Endodermal cell (in vitro differentiated cells): ENCODE data around the gene NPHP4. TPM values are rescaled to one million over a fixed set of nuclear protein-coding genes. Genes with fewer than 3 reads are reported as not detected.

ENCODE experiments used
- DNase-seq: peaks from one replicate; pipeline ENCODE4 v3.0.0-alpha.2; 2017
- H3K27ac ChIP-seq: 2 replicates; pipeline ENCODE4 v1.5.1; 2013; ENCODE audit warnings: mild to moderate bottlenecking, low read depth, low read length, moderate library complexity
- H3K27me3 ChIP-seq: 2 replicates; pipeline ENCODE4 v1.6.1; 2013; ENCODE audit warnings: mild to moderate bottlenecking, low read length, moderate library complexity; ENCODE audit not compliant: insufficient read depth, control insufficient read depth, poor library complexity, severe bottlenecking
- H3K36me3 ChIP-seq: 2 replicates; pipeline ENCODE4 v1.7.0; 2013; ENCODE audit warnings: mild to moderate bottlenecking, low read length, moderate library complexity; ENCODE audit not compliant: control insufficient read depth, insufficient read depth
- H3K4me1 ChIP-seq: one replicate; pipeline ENCODE4 v1.7.0; 2013; ENCODE audit warnings: low read length; ENCODE audit not compliant: control insufficient read depth, insufficient read depth
- H3K4me3 ChIP-seq: 2 replicates; pipeline ENCODE4 v1.5.1; 2013; ENCODE audit warnings: mild to moderate bottlenecking, low read length, moderate library complexity
- H3K9ac ChIP-seq: 2 replicates; pipeline ENCODE4 v1.6.1; 2013; ENCODE audit warnings: mild to moderate bottlenecking, low read length, moderate library complexity; ENCODE audit not compliant: poor library complexity, severe bottlenecking; ENCODE audit errors: extremely low read depth
- H3K9me3 ChIP-seq: 2 replicates; pipeline ENCODE4 v1.6.1; 2013; ENCODE audit warnings: mild to moderate bottlenecking, low read length, moderate library complexity; ENCODE audit not compliant: control insufficient read depth
- H3K27ac Mint-ChIP-seq: 2 replicates; pipeline ENCODE4 v1.8.0; 2020; ENCODE audit warnings: mixed read lengths
- H3K27me3 Mint-ChIP-seq: 2 replicates; pipeline ENCODE4 v1.8.0; 2021; ENCODE audit warnings: mild to moderate bottlenecking, mixed read lengths; ENCODE audit not compliant: insufficient read depth
- H3K36me3 Mint-ChIP-seq: 2 replicates; pipeline ENCODE4 v1.8.0; 2020; ENCODE audit warnings: low read depth, mixed read lengths
- H3K4me1 Mint-ChIP-seq: 2 replicates; pipeline ENCODE4 v1.8.0; 2020; ENCODE audit warnings: mixed read lengths
- H3K4me3 Mint-ChIP-seq: 2 replicates; pipeline ENCODE4 v1.8.0; 2020; ENCODE audit warnings: mild to moderate bottlenecking, moderate library complexity, mixed read lengths
- H3K9me3 Mint-ChIP-seq: 2 replicates; pipeline ENCODE4 v1.8.0; 2020; ENCODE audit warnings: mild to moderate bottlenecking, mixed read lengths
- WGBS, 2 experiments: methylation state at CpG; one replicate each; pipeline versions ENCODE4 v1.1.5 to v1.1.7; 2013; ENCODE audit warnings: missing lambda C conversion rate in 2 of 2, mixed read lengths in 1 of 2; ENCODE audit not compliant: insufficient coverage in 1 of 2, insufficient read length in 1 of 2; 5-methylcytosine and 5-hydroxymethylcytosine counted together
- total RNA-seq, 2 donors: library from RNA; stranded (reverse); fragmentation: NEBNext Ultra II Directional in 1 of 2; extraction: Animal tissue kit (Norgen Biotek cat#: 25700) in 1 of 2; gene quantifications; 2 replicates in 1 of 2; 3 replicates in 1 of 2; pipeline ENCODE4 v1.2.1, GENCODE V29; 2021
- TF ChIP-seq, protein P1 (sequence below): fragments of 200-600 bp; sonication (generic); conservative IDR thresholded peaks from 2 replicates; pipeline ENCODE4 v1.5.0; 2021; ENCODE audit warnings: antibody characterized with exemption, mild to moderate bottlenecking

NPHP4 gene
- total RNA-seq, 2 donors from 2014 or later: 19.1 to 25.4 TPM

DNA sequence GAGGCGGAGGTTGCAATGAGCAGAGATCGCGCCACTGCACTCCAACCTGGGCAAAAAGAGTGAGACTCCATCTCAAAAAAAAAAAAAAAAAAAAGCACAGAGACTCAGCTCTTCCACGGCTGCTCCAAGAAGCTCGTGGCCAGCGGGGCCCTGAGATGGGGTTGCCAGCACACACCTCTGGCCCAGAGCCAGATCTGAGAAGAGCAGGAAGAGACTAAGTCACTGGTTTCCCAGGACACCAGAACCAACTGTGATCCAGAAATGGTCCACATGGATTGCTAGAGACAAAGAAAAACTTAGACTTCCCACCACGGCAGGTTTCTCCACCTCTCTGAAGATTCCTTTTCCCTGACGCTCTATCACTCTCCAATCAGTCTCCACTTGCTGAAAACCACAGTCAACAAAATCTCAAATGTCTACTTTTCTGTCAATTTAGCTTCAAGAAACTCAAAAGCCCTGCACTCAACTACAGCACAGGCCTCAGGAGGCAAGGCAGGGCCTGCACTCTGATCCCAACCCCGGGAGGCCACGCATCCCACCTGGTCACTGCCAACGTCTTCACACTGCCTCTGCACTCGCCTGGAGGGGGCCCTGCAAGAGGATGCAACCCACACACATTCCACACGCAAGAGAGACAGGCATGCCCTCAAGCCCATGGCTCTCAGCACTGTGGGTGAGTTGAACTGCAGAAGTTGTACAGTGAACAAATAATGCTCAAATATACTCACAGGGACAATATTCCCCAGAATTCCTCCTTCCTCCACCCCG is 79.0 kb downstream of the NPHP4 start:
- TF ChIP-seq, protein P1, sequence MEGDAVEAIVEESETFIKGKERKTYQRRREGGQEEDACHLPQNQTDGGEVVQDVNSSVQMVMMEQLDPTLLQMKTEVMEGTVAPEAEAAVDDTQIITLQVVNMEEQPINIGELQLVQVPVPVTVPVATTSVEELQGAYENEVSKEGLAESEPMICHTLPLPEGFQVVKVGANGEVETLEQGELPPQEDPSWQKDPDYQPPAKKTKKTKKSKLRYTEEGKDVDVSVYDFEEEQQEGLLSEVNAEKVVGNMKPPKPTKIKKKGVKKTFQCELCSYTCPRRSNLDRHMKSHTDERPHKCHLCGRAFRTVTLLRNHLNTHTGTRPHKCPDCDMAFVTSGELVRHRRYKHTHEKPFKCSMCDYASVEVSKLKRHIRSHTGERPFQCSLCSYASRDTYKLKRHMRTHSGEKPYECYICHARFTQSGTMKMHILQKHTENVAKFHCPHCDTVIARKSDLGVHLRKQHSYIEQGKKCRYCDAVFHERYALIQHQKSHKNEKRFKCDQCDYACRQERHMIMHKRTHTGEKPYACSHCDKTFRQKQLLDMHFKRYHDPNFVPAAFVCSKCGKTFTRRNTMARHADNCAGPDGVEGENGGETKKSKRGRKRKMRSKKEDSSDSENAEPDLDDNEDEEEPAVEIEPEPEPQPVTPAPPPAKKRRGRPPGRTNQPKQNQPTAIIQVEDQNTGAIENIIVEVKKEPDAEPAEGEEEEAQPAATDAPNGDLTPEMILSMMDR: no peak
- no peak overlapping the region for H3K4me3 ChIP-seq
- Mint-ChIP-seq H3K27ac (peak overlapping the region; percentile 41), H3K4me3 (no peak overlapping the region), H3K36me3 (peaks cover 9% of the 10 kb centered on the region), H3K27me3 (no peaks in the 10 kb centered on the region), H3K4me1 (peaks cover 2% of the 10 kb centered on the region), H3K9me3 (no peaks in the 10 kb centered on the region)
- H3K36me3 ChIP-seq: no peaks in the 10 kb centered on the region
- no peak overlapping the region for H3K9ac ChIP-seq
- no peaks in the 10 kb centered on the region for H3K4me1 ChIP-seq
- no peaks in the 10 kb centered on the region for H3K9me3 ChIP-seq
- 86 to 89% methylated on average over 6 to 14 of the region's 14 CpGs for WGBS, 2 experiments
- no peak overlapping the region for H3K27ac ChIP-seq
- H3K27me3 ChIP-seq: no peaks in the 10 kb centered on the region
- DNase-seq: peak; percentile 51

DNA sequence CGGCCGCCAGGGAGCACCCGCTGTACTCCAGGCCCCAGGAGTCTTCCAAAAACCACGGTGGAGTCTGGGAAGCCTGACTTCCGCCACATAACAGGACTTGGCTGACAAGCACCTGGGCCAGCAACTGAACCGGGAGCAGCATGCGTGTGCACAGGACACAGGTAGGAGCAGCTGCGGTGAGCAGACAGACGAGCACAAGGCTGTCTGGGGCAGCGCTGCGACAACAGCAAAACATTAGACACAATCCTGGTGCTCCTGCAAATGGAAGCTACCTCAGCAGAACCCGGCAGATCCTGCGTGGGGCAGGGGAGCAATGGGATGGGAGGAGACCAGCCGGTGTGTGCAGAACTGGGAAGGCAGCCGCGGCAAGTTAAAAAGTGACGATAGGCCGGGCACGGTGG is 80.4 kb downstream of the NPHP4 start:
- TF ChIP-seq, protein P1: no peak
- peaks cover 2% of the 10 kb centered on the region for H3K4me1 Mint-ChIP-seq
- H3K27ac Mint-ChIP-seq: no peak overlapping the region
- Histone ChIP-seq H3K27me3 (no peaks in the 10 kb centered on the region), H3K9me3 (no peaks in the 10 kb centered on the region), H3K27ac (no peak overlapping the region), H3K9ac (no peak overlapping the region), H3K4me1 (no peaks in the 10 kb centered on the region), H3K36me3 (no peaks in the 10 kb centered on the region), H3K4me3 (no peak overlapping the region)
- 94 to 95% methylated on average over 11 to 17 of the region's 19 CpGs for WGBS, 2 experiments
- H3K9me3 Mint-ChIP-seq: no peaks in the 10 kb centered on the region
- H3K27me3 Mint-ChIP-seq: no peaks in the 10 kb centered on the region
- H3K4me3 Mint-ChIP-seq: no peak overlapping the region
- peaks cover 9% of the 10 kb centered on the region for H3K36me3 Mint-ChIP-seq
- peak; percentile 37 for DNase-seq

DNA sequence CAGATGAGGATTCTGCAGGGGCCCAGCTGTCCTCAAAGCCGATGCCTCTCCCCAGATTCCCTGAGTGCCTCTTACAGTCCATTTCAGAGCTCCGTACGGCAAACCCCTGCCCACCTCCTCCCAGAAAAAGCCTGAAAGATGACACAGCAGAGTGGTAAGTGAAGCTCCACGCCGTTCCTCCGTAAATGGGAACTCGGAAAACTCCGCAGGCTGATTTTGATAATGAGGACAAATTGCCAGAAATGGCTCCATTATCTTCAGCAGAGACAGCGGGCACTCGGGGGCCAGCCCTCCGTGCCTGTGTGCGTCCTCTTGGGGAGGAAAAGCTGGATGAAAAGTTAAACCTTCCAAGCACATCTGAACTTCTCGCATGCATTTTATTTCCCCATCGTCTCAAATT is 81.1 kb downstream of the NPHP4 start:
- Mint-ChIP-seq H3K27me3 (no peaks in the 10 kb centered on the region), H3K27ac (no peak overlapping the region), H3K4me1 (peaks cover 2% of the 10 kb centered on the region), H3K9me3 (no peaks in the 10 kb centered on the region), H3K4me3 (no peak overlapping the region), H3K36me3 (peaks cover 9% of the 10 kb centered on the region)
- no peaks in the 10 kb centered on the region for H3K36me3 ChIP-seq
- H3K9ac ChIP-seq: no peak overlapping the region
- TF ChIP-seq, protein P1: no peak
- DNase-seq: peak; percentile 37
- no peaks in the 10 kb centered on the region for H3K9me3 ChIP-seq
- no peaks in the 10 kb centered on the region for H3K4me1 ChIP-seq
- no peaks in the 10 kb centered on the region for H3K27me3 ChIP-seq
- no peak overlapping the region for H3K4me3 ChIP-seq
- 94 to 95% methylated on average over 12 to 14 of the region's 14 CpGs for WGBS, 2 experiments
- no peak overlapping the region for H3K27ac ChIP-seq
